ENCODE data around the gene DACT1. TPM values are rescaled to one million over a fixed set of nuclear protein-coding genes. Genes with fewer than 3 reads are reported as not detected.

Gene DACT1
- total and polyA plus RNA-seq, 10 of the 15 experiments (the other 5 are each of a cell fraction or from before 2014, with no cell fraction given): 0.13 to 2.9 (median 0.91) TPM

DNA sequence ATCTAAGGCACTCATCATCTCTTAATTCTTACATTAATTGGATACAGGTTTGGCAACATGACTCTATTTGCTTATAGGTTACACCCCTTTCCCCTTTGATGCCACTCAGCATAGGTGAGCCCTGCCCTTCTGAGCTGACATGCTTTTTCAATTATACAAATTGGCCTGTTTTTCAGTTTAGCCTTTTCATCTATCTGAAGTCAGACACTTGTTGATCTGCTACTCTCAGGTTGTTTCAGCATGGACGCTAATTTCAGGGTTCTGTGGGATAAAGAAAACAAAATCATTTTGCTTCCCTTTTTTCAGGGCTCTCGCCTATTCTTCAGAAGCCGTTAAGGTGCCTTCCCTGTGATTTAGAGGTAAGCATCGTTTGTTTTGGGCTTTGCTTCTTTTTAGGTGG is 55.3 kb downstream of the DACT1 start:
- FAIRE-seq: no peak
- 27% methylated on average over 4 of the region's 4 CpGs for WGBS (ENCODE audit: insufficient coverage, insufficient replicate concordance, low lambda C conversion rate, missing lambda C conversion rate)

More for the DNA sequence above, 55.3 kb downstream of the DACT1 start:
- ChIA-PET RAD21 (ENCODE audit: unreplicated experiment) (no interaction called here), POLR2A (no interaction called here), CTCF (interaction anchor here (1.5 kb wide), 1 partner anchor 11 kb away, joined by 4 read pairs; no protein-coding TSS in a partner anchor), SMC1A (ENCODE audit: uncharacterized antibody, unreplicated experiment) (interaction anchor here (0.6 kb wide), 1 partner anchor 176 kb away, joined by 3 read pairs; no protein-coding TSS in a partner anchor)
- Histone ChIP-seq H2AFZ (ENCODE audit: control insufficient read depth, low read depth, low read length) (no peak overlapping the region), H3K9me3 (replicated peaks; ENCODE audit: control insufficient read depth, insufficient read depth, low read length) (no peaks in the 10 kb centered on the region), H3K4me2 (ENCODE audit: control insufficient read depth, insufficient read depth) (no peak overlapping the region), H3K9ac (ENCODE audit: control insufficient read depth, insufficient read depth, low read length) (no peak overlapping the region), H3K79me2 (ENCODE audit: control insufficient read depth, insufficient read depth, low read length) (no peaks in the 10 kb centered on the region), H3K4me3 (no peak overlapping the region), H3K27ac (ENCODE audit: control insufficient read depth, insufficient read depth) (no peak overlapping the region), H3K27me3 (replicated peaks in 1 of 2; ENCODE audit: control insufficient read depth in 2 of 2, insufficient read depth in 2 of 2, low read length in 1 of 2) (no peaks in the 10 kb centered on the region), H4K20me1 (ENCODE audit: control insufficient read depth, insufficient read depth) (no peaks in the 10 kb centered on the region), H3K36me3 (ENCODE audit: control insufficient read depth in 2 of 2, insufficient read depth in 2 of 2, low read length in 1 of 2) (no peaks in the 10 kb centered on the region), H3K4me1 (ENCODE audit: control insufficient read depth, insufficient read depth, low read length) (no peaks in the 10 kb centered on the region)
- in situ Hi-C loops (cut with MboI): no loop called here
- DNase-seq (ENCODE audit: low read depth, low spot score): no peak
- BruUV-seq (replicated peaks): no TSS peak
- ATAC-seq: no peak
- intact Hi-C loops (cut with micrococcal nuclease; ENCODE audit: unreplicated experiment): no loop called here
- no peak for TF ChIP-seq SMAD5 (IDR thresholded peaks at IDR 0.05; ENCODE audit: low read depth)
- TF ChIP-seq GATAD2B (conservative IDR thresholded peaks at IDR 0.05; ENCODE audit: low read depth): no peak
- no peak for TF ChIP-seq SMC3 (IDR thresholded peaks at IDR 0.05; ENCODE audit: borderline replicate concordance, low read length)
- no peak for TF ChIP-seq HDAC2 (IDR thresholded peaks at IDR 0.05)
- TF ChIP-seq HDAC6 (IDR thresholded peaks at IDR 0.05; ENCODE audit: unreplicated experiment): no peak
- no peak for TF ChIP-seq SUZ12 (IDR thresholded peaks at IDR 0.05; ENCODE audit: unreplicated experiment)
- TF ChIP-seq MYC (IDR thresholded peaks at IDR 0.05; ENCODE audit: insufficient read depth, insufficient read length, insufficient replicate concordance, low read length, severe bottlenecking): no peak
- TF ChIP-seq ATF2 (IDR thresholded peaks at IDR 0.05; ENCODE audit: low read length): no peak
- no peak for TF ChIP-seq KLF5 (IDR thresholded peaks at IDR 0.05; ENCODE audit: partially characterized antibody)
- TF ChIP-seq, protein P1, sequence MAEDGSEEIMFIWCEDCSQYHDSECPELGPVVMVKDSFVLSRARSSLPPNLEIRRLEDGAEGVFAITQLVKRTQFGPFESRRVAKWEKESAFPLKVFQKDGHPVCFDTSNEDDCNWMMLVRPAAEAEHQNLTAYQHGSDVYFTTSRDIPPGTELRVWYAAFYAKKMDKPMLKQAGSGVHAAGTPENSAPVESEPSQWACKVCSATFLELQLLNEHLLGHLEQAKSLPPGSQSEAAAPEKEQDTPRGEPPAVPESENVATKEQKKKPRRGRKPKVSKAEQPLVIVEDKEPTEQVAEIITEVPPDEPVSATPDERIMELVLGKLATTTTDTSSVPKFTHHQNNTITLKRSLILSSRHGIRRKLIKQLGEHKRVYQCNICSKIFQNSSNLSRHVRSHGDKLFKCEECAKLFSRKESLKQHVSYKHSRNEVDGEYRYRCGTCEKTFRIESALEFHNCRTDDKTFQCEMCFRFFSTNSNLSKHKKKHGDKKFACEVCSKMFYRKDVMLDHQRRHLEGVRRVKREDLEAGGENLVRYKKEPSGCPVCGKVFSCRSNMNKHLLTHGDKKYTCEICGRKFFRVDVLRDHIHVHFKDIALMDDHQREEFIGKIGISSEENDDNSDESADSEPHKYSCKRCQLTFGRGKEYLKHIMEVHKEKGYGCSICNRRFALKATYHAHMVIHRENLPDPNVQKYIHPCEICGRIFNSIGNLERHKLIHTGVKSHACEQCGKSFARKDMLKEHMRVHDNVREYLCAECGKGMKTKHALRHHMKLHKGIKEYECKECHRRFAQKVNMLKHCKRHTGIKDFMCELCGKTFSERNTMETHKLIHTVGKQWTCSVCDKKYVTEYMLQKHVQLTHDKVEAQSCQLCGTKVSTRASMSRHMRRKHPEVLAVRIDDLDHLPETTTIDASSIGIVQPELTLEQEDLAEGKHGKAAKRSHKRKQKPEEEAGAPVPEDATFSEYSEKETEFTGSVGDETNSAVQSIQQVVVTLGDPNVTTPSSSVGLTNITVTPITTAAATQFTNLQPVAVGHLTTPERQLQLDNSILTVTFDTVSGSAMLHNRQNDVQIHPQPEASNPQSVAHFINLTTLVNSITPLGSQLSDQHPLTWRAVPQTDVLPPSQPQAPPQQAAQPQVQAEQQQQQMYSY (CRISPR knock-in tag; IDR thresholded peaks at IDR 0.05): no peak
- no peak for TF ChIP-seq TCF3 (IDR thresholded peaks at IDR 0.05; ENCODE audit: borderline replicate concordance, insufficient read depth, low read depth, low read length)
- no peak for TF ChIP-seq EZH2 (IDR thresholded peaks at IDR 0.05; ENCODE audit: borderline replicate concordance, control insufficient read depth, low read depth, low read length)
- no peak for TF ChIP-seq ZNF687 (IDR thresholded peaks at IDR 0.05)
- no peak for TF ChIP-seq TAF1 (IDR thresholded peaks at IDR 0.05; ENCODE audit: borderline replicate concordance, low read depth, low read length)
- TF ChIP-seq CHD4 (IDR thresholded peaks at IDR 0.05): no peak
- no peak for TF ChIP-seq TBL1XR1 (IDR thresholded peaks at IDR 0.05; ENCODE audit: low read depth, low read length)
